Measurements from ENCODE around the gene NTRK3.

The NTRK3 gene

DNA sequence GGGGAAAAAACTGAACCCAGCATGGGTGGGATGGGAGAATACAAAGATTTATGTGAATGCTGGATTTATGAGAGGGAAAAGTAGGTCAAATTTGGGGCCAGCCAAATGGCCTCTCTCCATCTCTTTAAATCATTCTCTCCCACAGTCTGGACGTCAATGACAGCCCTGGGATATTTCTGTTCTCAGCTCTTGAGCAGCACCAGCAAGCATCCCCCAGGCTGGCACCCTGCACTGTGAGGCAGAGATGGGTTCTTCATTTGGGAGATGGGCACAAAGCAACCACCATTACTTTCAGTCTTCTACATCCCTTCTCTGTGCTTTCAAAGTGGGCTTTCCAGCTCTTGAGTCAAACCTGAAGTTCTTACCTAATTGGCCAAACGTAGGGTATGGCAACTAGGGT lies 321.0 kb downstream of the NTRK3 start:
- TF ChIP-seq FOXK2 (IDR thresholded peaks at IDR 0.05): no peak
- no peak for TF ChIP-seq SUZ12 (IDR thresholded peaks at IDR 0.05)
- no peak for TF ChIP-seq ELF4 (IDR thresholded peaks at IDR 0.05)
- no peak for TF ChIP-seq NFRKB (IDR thresholded peaks at IDR 0.05)
- no peak for TF ChIP-seq BHLHE40 (IDR thresholded peaks at IDR 0.05; ENCODE audit: borderline replicate concordance)
- no peak for TF ChIP-seq ARNT (IDR thresholded peaks at IDR 0.05)
- TF ChIP-seq ZNF384 (IDR thresholded peaks at IDR 0.05): no peak
- no peak for TF ChIP-seq FOXM1 (IDR thresholded peaks at IDR 0.05; ENCODE audit: borderline replicate concordance)
- TF ChIP-seq HDGF (IDR thresholded peaks at IDR 0.05; ENCODE audit: borderline replicate concordance): no peak
- TF ChIP-seq, protein P1, sequence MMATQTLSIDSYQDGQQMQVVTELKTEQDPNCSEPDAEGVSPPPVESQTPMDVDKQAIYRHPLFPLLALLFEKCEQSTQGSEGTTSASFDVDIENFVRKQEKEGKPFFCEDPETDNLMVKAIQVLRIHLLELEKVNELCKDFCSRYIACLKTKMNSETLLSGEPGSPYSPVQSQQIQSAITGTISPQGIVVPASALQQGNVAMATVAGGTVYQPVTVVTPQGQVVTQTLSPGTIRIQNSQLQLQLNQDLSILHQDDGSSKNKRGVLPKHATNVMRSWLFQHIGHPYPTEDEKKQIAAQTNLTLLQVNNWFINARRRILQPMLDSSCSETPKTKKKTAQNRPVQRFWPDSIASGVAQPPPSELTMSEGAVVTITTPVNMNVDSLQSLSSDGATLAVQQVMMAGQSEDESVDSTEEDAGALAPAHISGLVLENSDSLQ (IDR thresholded peaks at IDR 0.05): no peak
- no peak for TF ChIP-seq L3MBTL2 (conservative IDR thresholded peaks at IDR 0.05)
- TF ChIP-seq SP1 (IDR thresholded peaks at IDR 0.05): no peak
- no peak for TF ChIP-seq CTBP1 (IDR thresholded peaks at IDR 0.05; ENCODE audit: borderline replicate concordance)
- TF ChIP-seq FOXA1 (IDR thresholded peaks at IDR 0.05): no peak
- no peak for TF ChIP-seq TARDBP (IDR thresholded peaks at IDR 0.05)
- no peak for TF ChIP-seq LEF1 (IDR thresholded peaks at IDR 0.05; ENCODE audit: borderline replicate concordance)
- POLR2A ChIA-PET: no interaction called here
- CTCF ChIA-PET: no interaction called here
- DNase-seq (ENCODE audit: extremely low spot score): no peak

DNA sequence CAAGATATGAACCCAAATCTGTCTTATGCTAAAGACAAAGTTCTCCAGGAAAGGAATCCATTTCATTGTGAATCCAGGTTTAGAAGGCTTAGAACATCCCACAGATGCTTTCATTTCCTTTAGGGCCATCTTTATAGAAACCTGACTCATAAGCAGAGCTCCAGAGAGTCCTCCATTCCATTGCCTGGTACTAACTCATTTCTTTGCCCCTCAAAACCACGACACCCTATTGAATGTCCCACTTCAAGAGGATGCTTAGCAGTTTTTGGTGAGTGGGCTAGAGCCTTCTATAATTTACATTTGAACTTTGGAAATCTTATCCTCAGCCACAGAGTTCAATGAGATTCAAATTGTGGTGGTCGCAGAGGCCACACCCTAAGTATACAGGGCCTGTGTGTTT lies 325.0 kb downstream of the NTRK3 start:
- TF ChIP-seq BHLHE40 (IDR thresholded peaks at IDR 0.05; ENCODE audit: borderline replicate concordance) (no peak), SUZ12 (IDR thresholded peaks at IDR 0.05) (no peak), LEF1 (IDR thresholded peaks at IDR 0.05; ENCODE audit: borderline replicate concordance) (no peak), HDGF (IDR thresholded peaks at IDR 0.05; ENCODE audit: borderline replicate concordance) (no peak), NFRKB (IDR thresholded peaks at IDR 0.05) (no peak)
- CTCF ChIA-PET: interaction anchor here (0.7 kb wide), 1 partner anchor 262 kb away, joined by 3 read pairs; no protein-coding TSS in a partner anchor
- no peak for DNase-seq (ENCODE audit: extremely low spot score)
- POLR2A ChIA-PET: no interaction called here

DNA sequence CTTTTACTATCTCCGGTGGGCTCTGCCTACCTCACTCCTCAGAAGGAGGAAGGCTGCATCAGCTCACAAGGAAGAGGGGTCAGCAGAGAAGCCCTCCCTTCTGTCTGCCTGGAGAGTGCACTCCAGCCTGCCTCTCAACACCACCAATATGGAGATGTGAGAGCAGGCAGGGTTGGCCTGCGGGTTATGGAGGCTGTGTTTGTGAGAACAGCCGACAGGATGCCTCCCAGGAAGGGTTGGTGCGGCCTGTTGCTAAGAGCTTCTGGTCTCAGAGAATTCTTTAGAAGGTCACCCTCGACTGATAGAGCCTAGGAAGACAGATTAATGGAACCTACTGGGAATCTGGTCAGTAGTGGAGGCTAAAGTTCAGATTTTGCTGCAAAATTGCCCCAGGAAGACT lies 326.1 kb downstream of the NTRK3 start:
- ChIA-PET CTCF (no interaction called here), POLR2A (no interaction called here)
- TF ChIP-seq ARNT (IDR thresholded peaks at IDR 0.05) (no peak), BHLHE40 (IDR thresholded peaks at IDR 0.05; ENCODE audit: borderline replicate concordance) (no peak), NFRKB (IDR thresholded peaks at IDR 0.05) (no peak), SUZ12 (IDR thresholded peaks at IDR 0.05) (no peak), ELF4 (IDR thresholded peaks at IDR 0.05) (no peak), L3MBTL2 (conservative IDR thresholded peaks at IDR 0.05) (no peak), ZNF384 (IDR thresholded peaks at IDR 0.05) (no peak), LEF1 (IDR thresholded peaks at IDR 0.05; ENCODE audit: borderline replicate concordance) (no peak), SP1 (IDR thresholded peaks at IDR 0.05) (no peak), FOXM1 (IDR thresholded peaks at IDR 0.05; ENCODE audit: borderline replicate concordance) (no peak), TARDBP (IDR thresholded peaks at IDR 0.05) (no peak), HDGF (IDR thresholded peaks at IDR 0.05; ENCODE audit: borderline replicate concordance) (no peak), FOXK2 (IDR thresholded peaks at IDR 0.05) (no peak), FOXA1 (IDR thresholded peaks at IDR 0.05) (no peak)
- TF ChIP-seq, protein P1 (IDR thresholded peaks at IDR 0.05): no peak
- DNase-seq (ENCODE audit: extremely low spot score): no peak

DNA sequence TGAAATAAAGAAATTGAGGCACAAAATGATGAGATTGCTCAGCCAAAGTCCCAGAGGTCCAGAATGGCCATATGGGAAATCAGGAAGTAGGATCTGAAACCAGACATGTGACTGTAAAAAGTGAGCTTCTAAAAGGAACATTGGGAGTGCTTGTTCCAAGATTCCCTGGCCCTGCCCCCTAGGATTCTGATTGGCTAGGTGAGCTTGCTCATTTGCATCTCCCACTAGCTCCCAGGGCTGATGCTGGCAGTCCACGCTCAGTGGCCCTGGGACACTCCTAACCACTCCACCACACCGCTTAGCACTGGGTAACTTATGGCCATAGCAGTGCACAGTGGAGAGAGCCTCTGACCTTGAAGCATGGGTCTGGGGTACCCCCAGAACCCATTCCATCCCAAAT lies 326.7 kb downstream of the NTRK3 start:
- ChIA-PET CTCF (no interaction called here), POLR2A (no interaction called here)
- no peak for DNase-seq (ENCODE audit: extremely low spot score)
- TF ChIP-seq FOXM1 (IDR thresholded peaks at IDR 0.05; ENCODE audit: borderline replicate concordance) (no peak), ARNT (IDR thresholded peaks at IDR 0.05) (no peak), L3MBTL2 (conservative IDR thresholded peaks at IDR 0.05) (no peak), TARDBP (IDR thresholded peaks at IDR 0.05) (no peak), ZNF384 (IDR thresholded peaks at IDR 0.05) (no peak), SP1 (IDR thresholded peaks at IDR 0.05) (no peak), BHLHE40 (IDR thresholded peaks at IDR 0.05; ENCODE audit: borderline replicate concordance) (no peak), CTBP1 (IDR thresholded peaks at IDR 0.05; ENCODE audit: borderline replicate concordance) (no peak), LEF1 (IDR thresholded peaks at IDR 0.05; ENCODE audit: borderline replicate concordance) (no peak), FOXK2 (IDR thresholded peaks at IDR 0.05) (no peak)
- TF ChIP-seq, protein P1 (IDR thresholded peaks at IDR 0.05): no peak

DNA sequence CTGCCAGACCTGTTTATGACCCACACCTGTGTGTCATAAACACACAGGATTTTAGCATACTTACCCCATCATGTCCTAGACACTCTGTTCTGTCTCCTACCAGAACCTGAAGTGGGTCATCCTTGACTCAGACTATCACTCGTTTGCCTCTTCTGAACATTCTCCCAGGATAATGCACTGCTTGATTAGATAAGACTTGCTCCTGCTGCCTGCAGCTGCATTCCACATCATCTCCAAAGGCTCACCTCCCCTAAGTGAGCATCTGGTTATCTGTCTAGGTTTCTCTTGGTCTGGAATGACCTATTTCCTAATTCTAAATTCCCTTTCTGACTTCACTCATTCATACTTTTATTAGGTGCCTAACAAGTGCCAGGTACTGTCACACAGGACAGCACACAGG lies 332.1 kb downstream of the NTRK3 start:
- TF ChIP-seq FOXM1 (IDR thresholded peaks at IDR 0.05; ENCODE audit: borderline replicate concordance): no peak
- TF ChIP-seq SUZ12 (IDR thresholded peaks at IDR 0.05): no peak
- no peak for TF ChIP-seq FOXK2 (IDR thresholded peaks at IDR 0.05)
- TF ChIP-seq ARNT (IDR thresholded peaks at IDR 0.05): no peak
- no peak for TF ChIP-seq TARDBP (IDR thresholded peaks at IDR 0.05)
- TF ChIP-seq ELF4 (IDR thresholded peaks at IDR 0.05): no peak
- TF ChIP-seq HDGF (IDR thresholded peaks at IDR 0.05; ENCODE audit: borderline replicate concordance): no peak
- no peak for TF ChIP-seq FOXA1 (IDR thresholded peaks at IDR 0.05)
- no peak for TF ChIP-seq BHLHE40 (IDR thresholded peaks at IDR 0.05; ENCODE audit: borderline replicate concordance)
- TF ChIP-seq CTBP1 (IDR thresholded peaks at IDR 0.05; ENCODE audit: borderline replicate concordance): no peak
- TF ChIP-seq, protein P1 (IDR thresholded peaks at IDR 0.05): no peak
- TF ChIP-seq LEF1 (IDR thresholded peaks at IDR 0.05; ENCODE audit: borderline replicate concordance): no peak
- no peak for TF ChIP-seq SP1 (IDR thresholded peaks at IDR 0.05)
- TF ChIP-seq NFRKB (IDR thresholded peaks at IDR 0.05): no peak
- no peak for TF ChIP-seq L3MBTL2 (conservative IDR thresholded peaks at IDR 0.05)
- no peak for TF ChIP-seq ZNF384 (IDR thresholded peaks at IDR 0.05)
- no peak for DNase-seq (ENCODE audit: extremely low spot score)
- POLR2A ChIA-PET: no interaction called here
- CTCF ChIA-PET: no interaction called here

Data from HEK293T (cell line).